ENCODE measurements around the gene MRPL27. TPM values are rescaled to one million over a fixed set of nuclear protein-coding genes. Genes with fewer than 3 reads are reported as not detected.

MRPL27 gene
- total RNA-seq, 1 donor from 2014 or later: 92.5 TPM

GRCh38 chr17:50389534-50389933, 16.6 kb upstream of the MRPL27 start:
- Histone ChIP-seq H3K4me3 (ENCODE audit: low read depth, low read length) (no peak overlapping the region), H3K36me3 (ENCODE audit: control insufficient read depth, insufficient read depth, low read length) (peaks cover 9% of the 10 kb centered on the region), H3K27me3 (ENCODE audit: control insufficient read depth, insufficient read depth, low read length) (no peaks in the 10 kb centered on the region)
- no peak for DNase-seq (ENCODE audit: low read depth)
- no peak for TF ChIP-seq CTCF (IDR thresholded peaks at IDR 0.05; ENCODE audit: insufficient read depth, low read length, poor library complexity, severe bottlenecking)

DNA sequence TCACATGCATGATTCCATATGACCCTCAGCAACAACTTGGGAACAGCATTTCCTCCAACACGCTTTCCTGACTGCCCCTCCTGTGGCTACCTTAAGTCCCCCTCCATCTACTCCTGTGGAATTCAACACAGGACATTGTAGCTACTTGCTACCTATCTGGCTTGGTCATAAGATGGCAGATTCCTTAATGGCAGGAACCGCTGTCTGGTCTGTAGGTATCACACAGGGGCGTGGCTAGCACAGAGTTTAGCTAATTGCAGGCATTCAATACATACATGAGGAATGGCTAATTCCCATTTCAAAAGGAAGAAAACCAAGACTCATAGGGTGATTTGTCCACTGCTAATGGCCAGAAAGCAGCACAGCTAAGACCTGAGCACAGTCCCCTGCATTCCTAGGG, 15.7 kb upstream of the MRPL27 start:
- Histone ChIP-seq H3K4me3 (ENCODE audit: low read depth, low read length) (no peak overlapping the region), H3K27me3 (ENCODE audit: control insufficient read depth, insufficient read depth, low read length) (no peaks in the 10 kb centered on the region), H3K36me3 (ENCODE audit: control insufficient read depth, insufficient read depth, low read length) (peaks cover 9% of the 10 kb centered on the region)
- no peak for TF ChIP-seq CTCF (IDR thresholded peaks at IDR 0.05; ENCODE audit: insufficient read depth, low read length, poor library complexity, severe bottlenecking)
- no peak for DNase-seq (ENCODE audit: low read depth)

GRCh38 chr17:50386510-50386909, 13.5 kb upstream of the MRPL27 start:
- no peak for TF ChIP-seq CTCF (IDR thresholded peaks at IDR 0.05; ENCODE audit: insufficient read depth, low read length, poor library complexity, severe bottlenecking)
- DNase-seq (ENCODE audit: low read depth): no peak
- no peaks in the 10 kb centered on the region for H3K27me3 ChIP-seq (ENCODE audit: control insufficient read depth, insufficient read depth, low read length)
- H3K36me3 ChIP-seq (ENCODE audit: control insufficient read depth, insufficient read depth, low read length): peaks cover 8% of the 10 kb centered on the region
- no peak overlapping the region for H3K4me3 ChIP-seq (ENCODE audit: low read depth, low read length)

- peaks cover 5% of the 10 kb centered on the region for H3K36me3 ChIP-seq (ENCODE audit: control insufficient read depth, insufficient read depth, low read length)
- TF ChIP-seq CTCF (IDR thresholded peaks at IDR 0.05; ENCODE audit: insufficient read depth, low read length, poor library complexity, severe bottlenecking): no peak
- H3K27me3 ChIP-seq (ENCODE audit: control insufficient read depth, insufficient read depth, low read length): no peaks in the 10 kb centered on the region
- no peak for DNase-seq (ENCODE audit: low read depth)
- no peak overlapping the region for H3K4me3 ChIP-seq (ENCODE audit: low read depth, low read length)
These were observed 9.9 kb upstream of the MRPL27 start for GRCh38 chr17:50382931-50383330.

GRCh38 chr17:50381920-50382319, 8.9 kb upstream of the MRPL27 start:
- DNase-seq (ENCODE audit: low read depth): no peak
- no peak for TF ChIP-seq CTCF (IDR thresholded peaks at IDR 0.05; ENCODE audit: insufficient read depth, low read length, poor library complexity, severe bottlenecking)
- Histone ChIP-seq H3K4me3 (ENCODE audit: low read depth, low read length) (no peak overlapping the region), H3K27me3 (ENCODE audit: control insufficient read depth, insufficient read depth, low read length) (no peaks in the 10 kb centered on the region), H3K36me3 (ENCODE audit: control insufficient read depth, insufficient read depth, low read length) (peaks cover 3% of the 10 kb centered on the region)

DNA sequence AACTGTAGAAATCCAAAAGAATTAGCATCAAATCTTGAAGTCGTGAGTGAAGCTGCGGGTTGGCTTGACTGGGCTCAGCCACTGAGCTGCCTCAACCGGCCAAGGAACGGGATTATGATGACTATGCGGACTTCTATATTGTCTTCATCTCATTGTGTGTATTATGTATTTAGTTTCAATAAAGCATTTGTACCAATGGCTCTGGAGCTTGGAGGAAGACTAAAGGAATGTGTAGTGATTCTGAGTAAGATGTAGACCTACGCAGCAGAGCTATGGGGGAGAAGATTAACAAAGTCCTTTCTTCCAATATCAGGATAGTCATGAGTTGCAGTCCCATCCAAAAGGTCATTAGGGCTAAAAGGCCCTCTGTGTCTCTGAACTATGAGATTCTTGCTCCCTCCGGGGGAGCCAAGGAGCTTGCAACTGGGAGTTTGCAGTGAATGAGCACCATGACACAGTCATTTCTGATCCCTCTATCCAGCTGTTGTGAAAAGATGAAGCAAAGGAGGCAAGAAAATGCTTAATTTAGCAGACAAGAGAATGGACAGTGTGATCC, 8.4 kb upstream of the MRPL27 start:
- Histone ChIP-seq H3K27me3 (ENCODE audit: control insufficient read depth, insufficient read depth, low read length) (no peaks in the 10 kb centered on the region), H3K36me3 (ENCODE audit: control insufficient read depth, insufficient read depth, low read length) (peaks cover 3% of the 10 kb centered on the region), H3K4me3 (ENCODE audit: low read depth, low read length) (no peak overlapping the region)
- DNase-seq (ENCODE audit: low read depth): no peak
- no peak for TF ChIP-seq CTCF (IDR thresholded peaks at IDR 0.05; ENCODE audit: insufficient read depth, low read length, poor library complexity, severe bottlenecking)
